ENCODE results near the gene MRM3.
A peak's percentile ranks its signal among the peaks of the same experiment; 100 is the strongest.

MRM3 gene

DNA sequence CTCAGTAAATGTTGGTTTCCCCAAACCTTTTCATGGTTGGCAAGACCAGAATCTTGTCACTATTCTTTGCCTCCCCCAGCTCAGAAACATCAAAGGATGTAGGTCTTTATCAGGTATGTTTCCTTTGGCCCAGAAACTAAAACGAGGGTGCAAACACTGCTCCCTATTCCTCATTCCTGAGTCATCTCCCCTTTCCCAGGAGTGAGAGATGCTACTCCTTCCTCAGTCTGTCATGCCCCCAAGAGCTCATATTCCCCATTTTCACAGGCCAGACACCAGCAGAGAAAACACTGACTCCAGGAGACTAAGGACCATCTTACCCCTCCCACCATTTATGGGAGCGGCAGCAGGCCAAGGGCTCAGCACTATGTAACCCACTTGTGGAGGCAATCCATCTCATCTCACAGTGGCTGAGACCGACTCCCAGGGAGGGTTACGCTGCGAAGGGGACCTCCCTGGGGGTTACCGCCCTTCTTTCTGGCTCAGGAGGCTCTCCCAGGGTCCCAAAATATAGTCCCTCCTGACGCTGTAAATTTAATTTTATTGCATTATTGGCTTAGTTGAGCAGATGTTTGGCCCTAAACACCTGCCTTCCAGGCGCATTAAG lies 31.6 kb upstream of the MRM3 start:
- Histone ChIP-seq H3K36me3 (ENCODE audit: low read length) (no peaks in the 10 kb centered on the region), H3K4me3 (ENCODE audit: insufficient read depth, low read length, poor library complexity, severe bottlenecking) (peak overlapping the region; percentile 91), H3K27me3 (ENCODE audit: low read length) (no peaks in the 10 kb centered on the region), H3F3A (ENCODE audit: insufficient read depth) (peaks cover 20% of the 10 kb centered on the region), H3K79me2 (ENCODE audit: insufficient read depth, low read length) (peaks cover 58% of the 10 kb centered on the region), H2AFZ (ENCODE audit: low read depth, low read length, severe bottlenecking) (no peak overlapping the region), H3K9me2 (replicated peaks; ENCODE audit: insufficient read depth, low read length) (no peaks in the 10 kb centered on the region), H4K20me1 (ENCODE audit: low read depth, low read length) (peaks cover 2% of the 10 kb centered on the region; the same call in 1 of the 2 replicates), H3K9me3 (ENCODE audit: insufficient read depth, low read length) (no peaks in the 10 kb centered on the region), H3K27ac (ENCODE audit: low read depth, low read length) (no peak overlapping the region), H3K4me2 (ENCODE audit: low read depth, low read length, poor library complexity, severe bottlenecking) (peak overlapping the region; percentile 95), H3K9ac (ENCODE audit: low read length) (peak overlapping the region; percentile 98)
- TF ChIP-seq EZH2phosphoT487 (conservative IDR thresholded peaks at IDR 0.05; ENCODE audit: low read length) = no peak
- TF ChIP-seq, protein P1, sequence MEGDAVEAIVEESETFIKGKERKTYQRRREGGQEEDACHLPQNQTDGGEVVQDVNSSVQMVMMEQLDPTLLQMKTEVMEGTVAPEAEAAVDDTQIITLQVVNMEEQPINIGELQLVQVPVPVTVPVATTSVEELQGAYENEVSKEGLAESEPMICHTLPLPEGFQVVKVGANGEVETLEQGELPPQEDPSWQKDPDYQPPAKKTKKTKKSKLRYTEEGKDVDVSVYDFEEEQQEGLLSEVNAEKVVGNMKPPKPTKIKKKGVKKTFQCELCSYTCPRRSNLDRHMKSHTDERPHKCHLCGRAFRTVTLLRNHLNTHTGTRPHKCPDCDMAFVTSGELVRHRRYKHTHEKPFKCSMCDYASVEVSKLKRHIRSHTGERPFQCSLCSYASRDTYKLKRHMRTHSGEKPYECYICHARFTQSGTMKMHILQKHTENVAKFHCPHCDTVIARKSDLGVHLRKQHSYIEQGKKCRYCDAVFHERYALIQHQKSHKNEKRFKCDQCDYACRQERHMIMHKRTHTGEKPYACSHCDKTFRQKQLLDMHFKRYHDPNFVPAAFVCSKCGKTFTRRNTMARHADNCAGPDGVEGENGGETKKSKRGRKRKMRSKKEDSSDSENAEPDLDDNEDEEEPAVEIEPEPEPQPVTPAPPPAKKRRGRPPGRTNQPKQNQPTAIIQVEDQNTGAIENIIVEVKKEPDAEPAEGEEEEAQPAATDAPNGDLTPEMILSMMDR (IDR thresholded peaks at IDR 0.05; ENCODE audit: insufficient read depth, low read length, poor library complexity, severe bottlenecking) = no peak

DNA sequence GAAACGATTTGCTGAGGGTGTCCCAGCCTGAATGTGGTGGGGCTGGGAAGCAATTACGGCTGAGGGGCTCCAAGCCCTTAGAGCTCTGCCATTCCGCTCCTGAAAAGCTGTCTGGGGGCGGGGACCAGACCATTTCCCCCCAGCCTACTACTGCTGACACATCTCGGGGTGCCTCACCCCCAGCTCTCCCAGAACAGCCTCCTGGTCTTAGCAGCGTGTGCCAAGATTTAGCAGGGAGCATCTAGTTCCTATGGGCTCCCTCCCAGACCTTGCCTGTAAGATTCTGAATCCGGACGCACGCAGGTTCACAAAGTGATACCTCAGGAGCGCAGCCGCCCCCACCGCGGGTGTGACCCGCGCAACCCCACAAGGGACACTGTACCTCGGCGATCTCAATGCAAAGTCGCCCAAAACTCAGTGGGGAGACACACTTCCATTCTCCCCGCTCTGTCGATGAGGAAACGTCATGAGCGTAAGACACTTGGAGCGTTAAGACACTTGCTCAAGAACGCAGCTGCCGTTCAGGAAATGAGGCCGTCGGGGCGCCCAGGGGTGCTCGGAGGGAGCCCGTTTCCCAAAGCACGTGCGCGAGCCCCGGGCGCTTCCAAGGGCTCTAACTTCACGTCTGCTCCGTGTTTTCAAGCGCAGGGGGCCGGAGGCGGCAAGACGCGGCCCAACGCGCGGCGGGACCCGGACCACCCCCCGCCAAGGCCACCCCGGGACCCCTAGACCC lies 30.7 kb upstream of the MRM3 start:
- H3K79me2 ChIP-seq (ENCODE audit: insufficient read depth, low read length) = peaks cover 49% of the 10 kb centered on the region
- H3K4me2 ChIP-seq (ENCODE audit: low read depth, low read length, poor library complexity, severe bottlenecking) = peak overlapping the region; percentile 95
- H2AFZ ChIP-seq (ENCODE audit: low read depth, low read length, severe bottlenecking) = peak overlapping the region; percentile 81
- H3K9me3 ChIP-seq (ENCODE audit: insufficient read depth, low read length) = no peaks in the 10 kb centered on the region
- TF ChIP-seq EZH2phosphoT487 (conservative IDR thresholded peaks at IDR 0.05; ENCODE audit: low read length) = no peak
- TF ChIP-seq, protein P1 (IDR thresholded peaks at IDR 0.05; ENCODE audit: insufficient read depth, low read length, poor library complexity, severe bottlenecking) = no peak
- peak overlapping the region; percentile 98 for H3K9ac ChIP-seq (ENCODE audit: low read length)
- H3K4me3 ChIP-seq (ENCODE audit: insufficient read depth, low read length, poor library complexity, severe bottlenecking) = peak overlapping the region; percentile 91
- peaks cover 2% of the 10 kb centered on the region; the same call in 1 of the 2 replicates for H4K20me1 ChIP-seq (ENCODE audit: low read depth, low read length)
- no peaks in the 10 kb centered on the region for H3K36me3 ChIP-seq (ENCODE audit: low read length)
- no peaks in the 10 kb centered on the region for H3K9me2 ChIP-seq (replicated peaks; ENCODE audit: insufficient read depth, low read length)
- peaks cover 20% of the 10 kb centered on the region for H3F3A ChIP-seq (ENCODE audit: insufficient read depth)
- no peaks in the 10 kb centered on the region for H3K27me3 ChIP-seq (ENCODE audit: low read length)
- peak overlapping the region; percentile 73 for H3K27ac ChIP-seq (ENCODE audit: low read depth, low read length)

DNA sequence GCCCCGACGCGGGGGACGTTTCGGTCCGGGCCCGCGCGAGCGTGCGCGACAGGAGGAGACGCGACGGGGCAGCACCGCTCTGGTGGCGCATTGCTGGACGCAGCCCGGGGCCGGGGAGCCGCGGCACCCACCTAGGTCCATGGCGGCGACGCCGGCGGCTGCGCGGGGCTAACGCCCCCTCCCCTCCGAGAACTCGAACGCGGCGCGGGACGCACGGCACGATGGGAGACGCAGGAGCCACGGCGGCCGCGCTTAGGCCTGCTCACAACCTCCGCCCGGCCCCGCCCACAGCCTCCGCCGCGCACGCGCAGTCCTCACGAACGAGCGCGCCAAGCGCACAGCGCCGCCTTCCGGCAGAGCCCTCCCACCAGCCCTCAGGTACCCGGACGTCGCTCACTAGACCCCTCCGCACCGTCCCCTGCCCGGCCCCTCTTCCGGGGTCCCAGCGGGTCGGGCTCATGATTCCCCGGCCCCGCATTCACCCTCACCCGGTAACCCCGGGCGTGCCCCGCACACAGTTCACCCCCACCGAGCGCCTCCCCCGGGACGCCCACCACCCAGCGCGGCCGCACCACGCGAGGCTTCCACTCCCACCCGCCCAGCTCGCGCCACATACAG lies 30.0 kb upstream of the MRM3 start, which contains the start of gene GEMIN4:
TSS of gene GEMIN4 (minus strand) at position 263 of the 618 bp plus-strand sequence. CDS start at position 141, 122 bp downstream.
- Histone ChIP-seq H3K9me2 (replicated peaks; ENCODE audit: insufficient read depth, low read length) (no peaks in the 10 kb centered on the region), H3K4me2 (ENCODE audit: low read depth, low read length, poor library complexity, severe bottlenecking) (peak within 1 kb of the TSS; percentile 95), H3K79me2 (ENCODE audit: insufficient read depth, low read length) (peaks cover 44% of the 10 kb centered on the region), H2AFZ (ENCODE audit: low read depth, low read length, severe bottlenecking) (peak within 1 kb of the TSS; percentile 95), H3K9me3 (ENCODE audit: insufficient read depth, low read length) (no peaks in the 10 kb centered on the region), H3K27me3 (ENCODE audit: low read length) (no peaks in the 10 kb centered on the region), H3K4me3 (ENCODE audit: insufficient read depth, low read length, poor library complexity, severe bottlenecking) (peak within 1 kb of the TSS; percentile 91), H3K36me3 (ENCODE audit: low read length) (no peaks in the 10 kb centered on the region), H3F3A (ENCODE audit: insufficient read depth) (peaks cover 20% of the 10 kb centered on the region), H3K27ac (ENCODE audit: low read depth, low read length) (peak within 1 kb of the TSS; percentile 73), H4K20me1 (ENCODE audit: low read depth, low read length) (peaks cover 2% of the 10 kb centered on the region; the same call in 1 of the 2 replicates), H3K9ac (ENCODE audit: low read length) (peak within 1 kb of the TSS; percentile 98)
- TF ChIP-seq EZH2phosphoT487 (conservative IDR thresholded peaks at IDR 0.05; ENCODE audit: low read length) = no peak
- TF ChIP-seq, protein P1 (IDR thresholded peaks at IDR 0.05; ENCODE audit: insufficient read depth, low read length, poor library complexity, severe bottlenecking) = peak; percentile 57

All from SU-DHL-6 (cell line).